GM12891 (cell line): ENCODE measurements around the gene PAQR4.

Source experiments
- PAX5 ChIP-seq: IDR thresholded peaks from 2 replicates; pipeline ENCODE4 v1.6.1; 2011; ENCODE audit warnings: low read length, moderate library complexity, mild to moderate bottlenecking; ENCODE audit not compliant: insufficient read depth, severe bottlenecking
- POLR2A ChIP-seq: IDR thresholded peaks from 2 replicates; pipeline ENCODE4 v1.6.1; 2011; ENCODE audit warnings: low read depth, low read length, control low read depth
- POLR2AphosphoS5 ChIP-seq: IDR thresholded peaks from 2 replicates; pipeline ENCODE4 v1.6.1; 2011; ENCODE audit warnings: low read depth, low read length, control low read depth
- SPI1 ChIP-seq: IDR thresholded peaks from 2 replicates; pipeline ENCODE4 v1.6.1; 2011; ENCODE audit warnings: low read depth, low read length, control low read depth
- TAF1 ChIP-seq: IDR thresholded peaks from 2 replicates; pipeline ENCODE4 v1.6.1; 2011; ENCODE audit warnings: low read depth, low read length, control low read depth

DNA sequence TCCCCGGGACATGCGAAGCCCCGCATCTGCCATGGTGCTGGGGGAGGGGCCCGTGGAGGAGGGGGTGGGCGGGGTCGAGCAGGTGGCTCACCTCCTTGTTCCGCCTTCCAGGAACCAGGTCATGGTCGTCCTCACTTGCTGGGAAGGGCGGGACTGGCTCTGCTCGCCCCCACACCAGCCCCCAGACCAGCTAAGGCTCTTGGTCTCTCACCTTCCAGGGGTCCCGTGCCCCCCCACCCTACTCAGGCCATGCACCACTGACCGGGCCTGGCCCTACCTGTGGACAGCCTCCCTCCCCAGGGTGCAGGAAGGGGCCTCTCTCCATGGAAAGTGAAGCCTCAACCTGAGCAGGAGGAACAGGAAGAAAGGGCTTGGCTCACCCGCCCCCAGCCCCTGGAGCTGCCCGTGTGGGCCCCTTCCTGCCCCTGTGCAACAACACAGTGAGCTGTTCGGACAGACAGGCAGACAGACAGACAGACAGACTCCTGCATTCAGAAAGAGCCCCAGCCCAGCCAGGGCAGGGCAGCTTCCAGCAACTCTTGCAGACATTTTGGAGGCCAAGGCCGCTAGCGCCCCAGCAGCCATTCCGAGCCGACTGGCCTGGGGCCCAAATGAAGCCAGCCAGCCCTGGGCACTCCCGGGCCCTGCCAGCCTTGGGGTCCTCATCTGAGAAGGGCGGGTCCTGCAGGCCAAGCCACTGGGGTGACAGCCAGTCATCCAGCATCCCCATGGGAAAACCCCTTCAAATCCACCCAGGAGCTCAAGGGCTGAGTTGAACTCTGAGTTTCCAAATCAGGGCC, 13.2 kb upstream of the PAQR4 start:
- TF ChIP-seq POLR2A, result no peak
- no peak for TF ChIP-seq POLR2AphosphoS5
- TF ChIP-seq PAX5, result no peak
- no peak for TF ChIP-seq TAF1
- TF ChIP-seq SPI1, result no peak
